ENCODE results near the gene HYAL4.
"Not testable (repeated sequence)": the region's sequence is repeated elsewhere in the genome, so short reads cannot be mapped to it uniquely, and the experiment has no call there.

Gene HYAL4, protein sequence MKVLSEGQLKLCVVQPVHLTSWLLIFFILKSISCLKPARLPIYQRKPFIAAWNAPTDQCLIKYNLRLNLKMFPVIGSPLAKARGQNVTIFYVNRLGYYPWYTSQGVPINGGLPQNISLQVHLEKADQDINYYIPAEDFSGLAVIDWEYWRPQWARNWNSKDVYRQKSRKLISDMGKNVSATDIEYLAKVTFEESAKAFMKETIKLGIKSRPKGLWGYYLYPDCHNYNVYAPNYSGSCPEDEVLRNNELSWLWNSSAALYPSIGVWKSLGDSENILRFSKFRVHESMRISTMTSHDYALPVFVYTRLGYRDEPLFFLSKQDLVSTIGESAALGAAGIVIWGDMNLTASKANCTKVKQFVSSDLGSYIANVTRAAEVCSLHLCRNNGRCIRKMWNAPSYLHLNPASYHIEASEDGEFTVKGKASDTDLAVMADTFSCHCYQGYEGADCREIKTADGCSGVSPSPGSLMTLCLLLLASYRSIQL

GRCh38 chr7:123844712-123845219, at the start of gene HYAL4:
HYAL4 (plus strand) TSS chr7:123845169; CDS start chr7:123868274, 23,105 bp downstream.
- no peak for DNase-seq

DNA sequence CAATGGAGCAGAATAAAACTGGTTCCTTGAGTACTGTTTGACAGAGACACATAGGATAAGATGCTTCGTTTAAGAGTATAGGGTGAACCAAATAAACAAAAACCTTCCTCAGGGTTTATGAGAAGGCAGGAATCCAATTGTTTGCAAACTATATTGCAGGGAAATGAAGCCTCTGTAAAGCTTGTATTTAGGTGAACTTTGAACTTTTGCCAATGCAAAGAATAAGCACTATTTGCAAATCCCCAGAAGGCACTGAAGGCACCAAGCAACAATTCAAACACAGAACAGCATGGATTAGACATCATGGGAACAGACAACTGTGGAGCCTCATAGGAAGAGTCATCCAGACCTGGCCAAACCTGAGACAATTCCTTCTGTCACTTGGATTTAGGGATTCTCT, 49.1 kb upstream of the HYAL4 start:
- DNase-seq = no peak

GRCh38 chr7:123796568-123796967, 48.4 kb upstream of the HYAL4 start:
- no peak for DNase-seq

GRCh38 chr7:123797673-123798531, 47.1 kb upstream of the HYAL4 start:
- peak; percentile 19 for DNase-seq

DNA sequence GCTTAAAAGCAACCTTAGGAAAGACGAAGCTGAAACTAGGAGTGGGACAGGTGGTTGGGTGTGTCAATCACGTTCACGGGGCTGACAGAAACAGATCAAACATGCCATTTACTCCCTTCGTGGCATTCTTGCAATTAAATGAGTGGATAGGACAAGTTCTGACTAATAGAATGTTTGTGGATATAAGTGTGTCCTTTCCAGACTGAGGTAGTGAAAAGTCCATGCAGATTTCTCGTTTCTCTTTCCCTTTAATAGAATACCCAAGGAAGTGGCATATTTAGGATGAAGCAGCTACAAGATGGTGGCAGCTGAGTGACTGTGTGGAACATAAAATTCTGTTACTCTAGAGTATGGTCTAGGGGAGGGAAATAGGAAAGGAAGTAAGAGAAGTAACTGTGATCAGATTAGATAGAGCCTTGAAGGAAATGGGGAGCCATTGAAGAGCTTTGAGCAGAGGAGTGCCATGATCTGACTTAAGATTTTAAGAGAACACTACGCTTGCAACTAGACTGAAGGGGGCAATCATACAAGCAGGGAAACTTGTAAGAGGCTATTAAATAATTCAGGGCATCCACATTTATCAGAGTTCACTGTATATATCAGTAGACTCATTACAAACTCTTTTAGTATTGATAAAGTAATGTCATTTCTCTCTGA, 46.3 kb upstream of the HYAL4 start:
- no peak for DNase-seq

- no peak for DNase-seq
These were observed 42.7 kb upstream of the HYAL4 start for GRCh38 chr7:123802249-123802648.

GRCh38 chr7:123805287-123805686, 39.7 kb upstream of the HYAL4 start:
- DNase-seq = no peak

- DNase-seq = no peak
These were observed 35.5 kb upstream of the HYAL4 start for GRCh38 chr7:123809471-123809870.

DNA sequence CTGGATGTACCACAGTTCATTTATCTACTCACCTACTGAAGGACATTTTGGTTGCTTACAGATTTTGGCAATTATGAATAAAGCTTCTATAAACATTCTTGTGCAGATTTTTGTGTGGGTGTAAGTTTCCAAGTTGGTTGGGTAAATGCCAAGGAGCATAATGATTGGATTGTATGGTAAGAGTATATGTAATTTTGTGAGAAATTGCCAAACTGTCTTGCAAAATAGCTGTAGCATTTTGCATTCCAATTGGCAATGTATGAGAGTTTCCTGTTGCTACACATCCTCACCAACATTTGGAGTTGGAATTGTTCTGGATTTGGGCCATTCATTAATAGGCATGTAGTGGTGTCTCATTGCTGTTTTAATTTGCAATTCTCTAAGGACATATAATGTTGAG, 33.9 kb upstream of the HYAL4 start:
- DNase-seq = no peak

DNA sequence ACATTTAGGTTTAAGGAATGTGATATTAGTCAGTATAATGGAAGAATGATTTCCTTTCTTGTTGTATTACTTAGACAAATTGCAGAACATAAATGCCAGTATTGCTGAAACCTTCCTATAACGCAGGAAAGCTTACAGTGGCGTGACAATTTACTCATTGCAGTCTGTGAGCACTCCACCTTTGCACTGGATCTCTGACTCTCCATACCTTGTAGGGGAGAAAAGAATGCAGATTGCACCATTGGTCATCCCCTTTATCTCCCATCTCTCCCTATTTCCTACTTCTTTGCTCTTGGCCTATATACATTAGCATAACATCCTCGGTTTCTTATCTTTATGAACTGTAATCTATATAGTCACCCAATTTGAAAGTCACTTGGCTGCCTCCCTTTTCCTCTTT, 28.1 kb upstream of the HYAL4 start:
- no peak for DNase-seq

- DNase-seq = no peak
These were observed 26.0 kb upstream of the HYAL4 start for GRCh38 chr7:123819001-123819400.

DNA sequence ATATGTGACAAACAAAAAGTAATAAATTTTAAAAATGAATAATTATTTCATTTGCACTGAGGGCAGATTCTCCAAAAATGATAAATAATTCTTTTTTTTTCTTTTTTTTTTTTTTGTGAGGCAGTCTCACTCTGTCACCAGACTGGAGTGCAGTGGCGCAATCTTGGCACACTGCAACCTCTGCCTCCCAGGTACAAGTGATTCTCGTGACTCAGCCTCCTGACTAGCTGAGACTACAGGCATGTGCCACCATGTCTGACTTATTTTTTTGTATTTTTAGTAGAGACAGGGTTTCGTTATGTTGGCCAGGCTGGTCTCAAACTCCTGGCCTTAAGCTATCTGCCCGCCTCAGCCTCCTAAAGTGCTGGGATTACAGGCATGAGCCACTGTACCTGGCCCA, 25.2 kb upstream of the HYAL4 start:
- DNase-seq = not testable (repeated sequence)

GRCh38 chr7:123820864-123821263, 24.1 kb upstream of the HYAL4 start:
- no peak for DNase-seq

GRCh38 chr7:123821320-123821719, 23.6 kb upstream of the HYAL4 start:
- DNase-seq = no peak

- no peak for DNase-seq
These were observed 20.8 kb upstream of the HYAL4 start for GRCh38 chr7:123823898-123824753.

GRCh38 chr7:123824754-123825067, 20.3 kb upstream of the HYAL4 start:
- no peak for DNase-seq

- no peak for DNase-seq
These were observed 16.2 kb upstream of the HYAL4 start for GRCh38 chr7:123828805-123829204.

DNA sequence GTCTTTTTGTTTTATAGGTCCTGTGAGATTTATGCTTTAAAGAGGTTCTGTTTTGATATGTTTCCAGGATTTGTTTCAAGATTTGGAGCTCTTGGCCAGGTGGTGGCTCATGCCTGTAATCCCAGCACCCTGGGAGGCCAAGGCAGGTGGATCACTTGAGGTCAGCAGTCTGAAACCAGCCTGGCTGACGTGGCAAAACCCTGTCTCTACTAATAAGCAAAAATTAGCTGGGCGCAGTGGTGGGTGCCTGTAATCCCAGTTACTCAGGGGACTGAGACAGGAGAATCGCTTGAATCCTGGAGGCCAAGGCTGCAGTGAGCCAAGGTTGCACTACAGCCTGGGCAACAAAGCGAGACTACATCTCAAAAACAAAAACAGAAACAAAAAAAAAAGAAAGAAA, 8.3 kb upstream of the HYAL4 start:
- DNase-seq = no peak

DNA sequence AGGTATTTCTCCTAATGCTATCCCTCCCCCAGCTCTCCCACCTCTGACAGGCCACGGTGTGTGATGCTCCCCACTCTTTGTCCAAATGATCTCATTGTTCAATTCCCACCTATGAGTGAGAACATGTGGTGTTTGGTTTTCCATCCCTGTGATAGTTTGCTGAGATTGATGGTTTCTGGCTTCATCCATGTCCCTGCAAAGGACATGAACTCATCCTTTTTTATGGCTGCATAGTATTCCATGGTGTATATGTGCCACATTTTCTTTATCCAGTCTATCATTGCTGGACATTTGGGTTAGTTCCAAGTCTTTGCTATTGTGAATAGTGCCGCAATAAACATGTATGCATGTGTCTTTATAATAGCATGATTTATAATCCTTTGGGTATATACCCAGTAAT, 5.9 kb upstream of the HYAL4 start:
- DNase-seq = not testable (repeated sequence)

DNA sequence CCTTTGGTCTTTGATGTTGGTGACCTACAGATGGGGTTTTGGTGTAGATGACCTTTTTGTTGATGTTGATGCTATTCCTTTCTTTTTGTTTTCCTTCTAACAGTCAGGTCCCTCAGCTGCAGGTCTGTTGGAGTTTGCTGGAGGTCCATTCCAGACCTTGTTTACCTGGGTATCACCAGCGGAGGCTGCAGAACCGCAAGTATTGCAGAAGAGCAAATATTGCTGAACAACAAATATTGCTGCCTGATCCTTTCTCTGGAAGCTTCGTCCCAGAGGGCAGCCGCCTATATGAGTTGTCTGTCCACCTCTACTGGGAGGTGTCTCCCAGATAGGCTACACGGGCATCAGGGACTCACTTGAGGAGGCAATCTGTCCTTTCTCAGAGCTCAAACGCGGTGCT, 827 bp upstream of the HYAL4 start:
- DNase-seq = not testable (repeated sequence)

DNA sequence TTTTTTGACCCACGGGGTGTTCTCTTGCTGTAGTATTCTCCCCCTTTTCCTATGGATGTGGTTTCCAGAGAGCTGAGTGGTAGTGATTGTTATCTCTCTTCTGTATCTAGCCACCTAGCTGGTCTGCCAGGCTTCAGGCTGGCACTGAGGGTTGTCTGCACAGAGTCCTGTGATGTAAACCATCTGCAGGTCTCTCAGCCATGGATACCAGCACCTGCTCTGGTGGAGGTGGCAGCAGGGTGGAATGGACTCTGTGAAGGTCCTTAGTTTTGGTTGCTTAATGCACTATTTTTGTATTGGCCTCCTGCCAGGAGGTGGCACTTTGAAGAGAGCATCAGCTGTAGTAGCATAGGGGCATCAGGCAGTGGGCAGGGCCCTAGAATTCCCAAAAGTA, 851 bp downstream of the HYAL4 start:
- DNase-seq = no peak

- no peak for DNase-seq
These were observed 1.4 kb downstream of the HYAL4 start for GRCh38 chr7:123846217-123846891.

Data from NCI-H446 treated with DMSO at 0.1 percent for 48 hours (cell line).